GM19455 (cell line): ENCODE data around the gene H1-8.
"Not testable (repeated sequence)": the region's sequence is repeated elsewhere in the genome, so short reads cannot be mapped to it uniquely, and the experiment has no call there.

Source experiments
- ATAC-seq: cut with Tn5 transposase; IDR thresholded peaks from one replicate; pipeline ENCODE4 v1.9.1; 2021; ENCODE audit not compliant: unreplicated experiment

Gene H1-8

DNA sequence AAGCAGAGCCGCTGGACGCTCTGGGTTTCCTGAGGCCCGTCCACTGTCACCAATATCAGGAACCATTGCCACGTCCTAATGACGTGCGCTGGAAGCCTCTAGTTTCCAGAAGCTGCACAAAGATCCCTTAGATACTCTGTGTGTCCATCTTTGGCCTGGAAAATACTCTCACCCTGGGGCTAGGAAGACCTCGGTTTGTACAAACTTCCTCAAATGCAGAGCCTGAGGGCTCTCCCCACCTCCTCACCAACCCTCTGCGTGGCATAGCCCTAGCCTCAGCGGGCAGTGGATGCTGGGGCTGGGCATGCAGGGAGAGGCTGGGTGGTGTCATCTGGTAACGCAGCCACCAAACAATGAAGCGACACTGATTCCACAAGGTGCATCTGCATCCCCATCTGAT is 11.3 kb upstream of the H1-8 start:
- ATAC-seq: no peak

DNA sequence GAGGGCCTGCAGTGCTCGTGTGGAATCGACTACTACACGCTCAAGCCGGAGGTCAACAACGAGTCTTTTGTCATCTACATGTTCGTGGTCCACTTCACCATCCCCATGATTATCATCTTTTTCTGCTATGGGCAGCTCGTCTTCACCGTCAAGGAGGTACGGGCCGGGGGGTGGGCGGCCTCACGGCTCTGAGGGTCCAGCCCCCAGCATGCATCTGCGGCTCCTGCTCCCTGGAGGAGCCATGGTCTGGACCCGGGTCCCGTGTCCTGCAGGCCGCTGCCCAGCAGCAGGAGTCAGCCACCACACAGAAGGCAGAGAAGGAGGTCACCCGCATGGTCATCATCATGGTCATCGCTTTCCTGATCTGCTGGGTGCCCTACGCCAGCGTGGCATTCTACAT is 10.7 kb upstream of the H1-8 start:
- ATAC-seq: no peak

DNA sequence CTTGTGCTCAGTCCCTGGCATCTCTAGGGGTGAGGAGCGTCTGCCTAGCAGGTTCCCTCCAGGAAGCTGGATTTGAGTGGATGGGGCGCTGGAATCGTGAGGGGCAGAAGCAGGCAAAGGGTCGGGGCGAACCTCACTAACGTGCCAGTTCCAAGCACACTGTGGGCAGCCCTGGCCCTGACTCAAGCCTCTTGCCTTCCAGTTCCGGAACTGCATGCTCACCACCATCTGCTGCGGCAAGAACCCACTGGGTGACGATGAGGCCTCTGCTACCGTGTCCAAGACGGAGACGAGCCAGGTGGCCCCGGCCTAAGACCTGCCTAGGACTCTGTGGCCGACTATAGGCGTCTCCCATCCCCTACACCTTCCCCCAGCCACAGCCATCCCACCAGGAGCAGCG is 9.6 kb upstream of the H1-8 start:
- no peak for ATAC-seq

- ATAC-seq: no peak
Observed at GRCh38 chr3:129534428-129535027, 8.4 kb upstream of the H1-8 start.

GRCh38 chr3:129535075-129535474 is 7.9 kb upstream of the H1-8 start:
- no peak for ATAC-seq

DNA sequence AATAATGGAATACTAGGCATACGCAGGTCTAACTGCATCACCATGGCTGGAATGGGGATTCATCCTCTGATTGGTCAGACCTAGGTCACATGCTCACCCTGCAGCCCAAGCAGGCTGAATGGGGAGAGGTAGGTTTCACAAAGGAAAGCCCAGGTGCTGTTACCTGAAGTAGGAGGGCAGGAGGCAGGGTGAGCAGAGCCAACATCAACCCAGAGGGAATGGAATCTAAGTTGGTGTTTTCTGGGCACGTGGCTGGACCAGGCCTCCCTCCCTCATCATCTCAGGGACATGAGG is 6.7 kb upstream of the H1-8 start:
- ATAC-seq: no peak

DNA sequence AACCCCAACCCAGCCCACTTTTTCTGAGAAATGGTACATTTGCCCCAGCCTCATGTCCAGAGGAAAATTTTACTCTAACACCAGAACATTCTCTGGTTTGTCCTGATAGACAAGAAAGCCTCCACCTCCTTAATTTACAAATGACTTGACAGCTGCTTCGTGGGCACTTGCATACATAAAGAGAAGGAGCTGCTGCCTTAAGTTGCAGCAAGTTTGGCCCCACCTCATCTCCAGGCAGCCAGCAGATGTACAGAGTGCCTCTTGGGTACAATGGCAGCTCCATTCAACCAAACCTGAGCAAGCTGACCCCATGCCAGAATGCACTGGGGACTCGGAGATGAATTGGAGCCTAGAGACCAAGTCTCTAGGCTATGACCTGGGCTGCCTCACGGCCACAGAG is 6.2 kb upstream of the H1-8 start:
- ATAC-seq: no peak

DNA sequence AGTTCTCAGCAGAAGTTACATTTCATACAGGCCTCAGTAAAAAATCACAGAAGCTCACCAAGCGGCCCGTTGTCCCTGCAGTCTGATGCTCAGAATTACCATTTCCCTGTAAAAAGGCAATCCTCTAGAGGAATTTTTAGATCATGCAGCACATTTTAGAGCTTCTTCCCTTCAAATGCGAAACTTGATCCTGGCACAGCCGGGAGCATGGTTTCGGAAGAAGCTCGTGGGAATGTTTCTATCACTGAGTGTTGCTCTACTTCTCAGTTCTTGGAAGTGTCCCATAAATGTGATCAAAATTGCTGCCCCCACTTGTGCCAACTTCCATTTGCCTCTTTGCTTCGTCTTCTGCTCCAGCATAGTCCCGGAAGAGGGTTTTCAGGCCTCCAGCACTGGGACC is 3.8 kb upstream of the H1-8 start:
- ATAC-seq: no peak

GRCh38 chr3:129540776-129541516 is 2.0 kb upstream of the H1-8 start:
- ATAC-seq: no peak

- no peak for ATAC-seq
Observed at GRCh38 chr3:129542747-129543146, 228 bp upstream of the H1-8 start.

- no peak for ATAC-seq
Observed at GRCh38 chr3:129543999-129544398, 1.0 kb downstream of the H1-8 start.

DNA sequence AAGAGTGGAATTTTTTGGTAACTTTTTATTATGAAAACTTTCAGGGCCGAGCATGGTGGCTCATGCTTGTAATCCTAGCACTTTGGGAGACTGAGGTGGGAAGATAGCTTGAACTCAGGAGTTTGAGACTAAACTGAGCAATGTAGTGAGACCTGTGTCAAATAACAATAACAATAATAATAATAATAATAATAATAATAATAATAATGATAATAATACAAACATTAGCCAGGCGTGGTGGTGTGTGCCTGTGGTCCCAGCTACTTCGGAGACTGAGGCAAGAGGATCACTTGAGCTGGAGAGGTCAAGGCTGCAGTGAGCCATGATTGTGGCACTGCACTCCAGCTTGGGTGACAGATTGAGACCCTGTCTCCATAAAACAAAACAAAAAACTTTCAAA is 3.0 kb downstream of the H1-8 start:
- ATAC-seq: not testable (repeated sequence)

GRCh38 chr3:129547241-129547640 is 4.3 kb downstream of the H1-8 start:
- no peak for ATAC-seq

GRCh38 chr3:129548104-129548965 is 5.4 kb downstream of the H1-8 start:
- no peak for ATAC-seq

- ATAC-seq: no peak
Observed at GRCh38 chr3:129549006-129549800, 6.2 kb downstream of the H1-8 start.

DNA sequence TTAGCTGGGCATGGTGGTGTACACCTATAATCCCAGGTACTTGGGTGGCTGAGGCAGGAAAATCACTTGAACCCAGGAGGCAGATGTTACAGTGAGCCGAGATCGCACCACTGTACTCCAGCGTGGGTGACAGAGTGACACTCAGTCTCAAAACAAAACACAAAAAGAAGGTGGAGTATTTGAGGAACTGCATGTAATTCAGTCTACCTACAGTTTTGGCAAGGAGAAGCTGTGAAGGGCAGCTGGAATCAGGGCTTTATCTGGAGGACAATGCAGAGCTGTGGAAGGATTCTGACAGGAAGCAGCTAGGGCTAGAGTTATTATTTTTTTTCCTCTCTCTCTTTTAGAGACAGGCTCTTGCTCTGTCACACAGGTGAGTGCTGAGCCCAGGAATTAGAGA is 6.8 kb downstream of the H1-8 start:
- no peak for ATAC-seq

- ATAC-seq: no peak
Observed at GRCh38 chr3:129552287-129553050, 9.5 kb downstream of the H1-8 start.

GRCh38 chr3:129553171-129553570 is 10.2 kb downstream of the H1-8 start:
- no peak for ATAC-seq

- no peak for ATAC-seq
Observed at GRCh38 chr3:129553719-129554118, 10.7 kb downstream of the H1-8 start.

- ATAC-seq: no peak
Observed at GRCh38 chr3:129554356-129555152, 11.6 kb downstream of the H1-8 start.
